WI38 (cell line): ENCODE data around the gene CEP85.
"Not testable (repeated sequence)": the region's sequence is repeated elsewhere in the genome, so short reads cannot be mapped to it uniquely, and the experiment has no call there.

Experiments used
- H3K4me3 ChIP-seq: 2 replicates; pipeline ENCODE4 v1.5.1; 2011; ENCODE audit warnings: low read depth, mild to moderate bottlenecking, control low read depth, low read length
- TF ChIP-seq, protein P1 (sequence below): IDR thresholded peaks from 2 replicates; pipeline ENCODE4 v1.5.1; 2012; ENCODE audit warnings: low read depth, mild to moderate bottlenecking, control low read depth, low read length

CEP85 gene

DNA sequence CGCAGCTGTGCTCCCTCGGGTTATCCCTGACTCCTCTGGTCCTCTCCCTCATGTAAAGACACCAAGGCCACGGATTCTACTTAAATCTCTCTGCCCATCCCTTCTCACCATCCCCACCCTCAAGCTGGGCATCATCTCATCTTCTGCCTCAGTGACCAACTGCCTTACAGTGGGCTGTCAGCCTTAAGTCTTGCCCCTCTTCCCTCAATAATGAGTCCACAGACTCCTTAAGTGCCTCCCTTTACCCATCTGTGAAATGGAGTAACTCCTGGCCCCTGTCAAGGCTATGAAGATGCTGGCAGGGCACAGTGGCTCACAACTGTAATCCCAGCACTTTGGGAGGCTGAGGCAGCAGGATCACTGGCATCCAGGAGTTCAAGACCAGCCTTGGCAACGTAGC is 57.9 kb downstream of the CEP85 start:
- no peak overlapping the region for H3K4me3 ChIP-seq
- TF ChIP-seq, protein P1, sequence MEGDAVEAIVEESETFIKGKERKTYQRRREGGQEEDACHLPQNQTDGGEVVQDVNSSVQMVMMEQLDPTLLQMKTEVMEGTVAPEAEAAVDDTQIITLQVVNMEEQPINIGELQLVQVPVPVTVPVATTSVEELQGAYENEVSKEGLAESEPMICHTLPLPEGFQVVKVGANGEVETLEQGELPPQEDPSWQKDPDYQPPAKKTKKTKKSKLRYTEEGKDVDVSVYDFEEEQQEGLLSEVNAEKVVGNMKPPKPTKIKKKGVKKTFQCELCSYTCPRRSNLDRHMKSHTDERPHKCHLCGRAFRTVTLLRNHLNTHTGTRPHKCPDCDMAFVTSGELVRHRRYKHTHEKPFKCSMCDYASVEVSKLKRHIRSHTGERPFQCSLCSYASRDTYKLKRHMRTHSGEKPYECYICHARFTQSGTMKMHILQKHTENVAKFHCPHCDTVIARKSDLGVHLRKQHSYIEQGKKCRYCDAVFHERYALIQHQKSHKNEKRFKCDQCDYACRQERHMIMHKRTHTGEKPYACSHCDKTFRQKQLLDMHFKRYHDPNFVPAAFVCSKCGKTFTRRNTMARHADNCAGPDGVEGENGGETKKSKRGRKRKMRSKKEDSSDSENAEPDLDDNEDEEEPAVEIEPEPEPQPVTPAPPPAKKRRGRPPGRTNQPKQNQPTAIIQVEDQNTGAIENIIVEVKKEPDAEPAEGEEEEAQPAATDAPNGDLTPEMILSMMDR, result no peak

GRCh38 chr1:26292735-26293134 is 58.7 kb downstream of the CEP85 start:
- not testable (repeated sequence) for H3K4me3 ChIP-seq

DNA sequence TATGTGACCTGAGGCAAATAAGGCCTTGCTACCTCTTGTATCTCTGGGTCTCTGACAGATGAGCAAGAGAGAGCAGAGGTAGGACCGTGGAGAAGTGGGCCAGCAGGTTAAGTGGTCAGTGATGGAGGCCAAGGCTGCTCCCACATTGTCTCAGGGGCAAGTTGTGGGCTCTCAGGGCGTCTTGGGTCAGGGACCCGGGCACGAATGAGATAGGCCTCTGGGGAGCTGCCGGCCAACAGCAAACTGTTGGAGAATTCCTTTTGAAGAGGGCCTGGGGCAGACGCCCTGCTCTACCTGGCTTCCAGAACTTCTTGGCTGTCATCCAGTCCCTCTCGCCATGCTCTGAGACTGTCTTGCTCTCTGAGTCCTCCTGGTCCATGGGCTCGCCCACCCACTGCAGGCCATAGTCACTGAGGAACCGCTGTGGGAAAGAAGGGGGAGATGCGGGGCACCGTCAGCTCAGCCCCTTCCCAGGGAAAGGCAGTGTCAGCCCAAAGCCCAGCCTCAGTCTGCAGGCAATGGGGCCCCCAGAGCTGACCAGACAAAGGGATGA is 60.0 kb downstream of the CEP85 start:
- TF ChIP-seq, protein P1, result no peak
- H3K4me3 ChIP-seq, result no peak overlapping the region

- TF ChIP-seq, protein P1, result no peak
- no peak overlapping the region for H3K4me3 ChIP-seq
Measured at GRCh38 chr1:26295194-26296138, 61.5 kb downstream of the CEP85 start.

DNA sequence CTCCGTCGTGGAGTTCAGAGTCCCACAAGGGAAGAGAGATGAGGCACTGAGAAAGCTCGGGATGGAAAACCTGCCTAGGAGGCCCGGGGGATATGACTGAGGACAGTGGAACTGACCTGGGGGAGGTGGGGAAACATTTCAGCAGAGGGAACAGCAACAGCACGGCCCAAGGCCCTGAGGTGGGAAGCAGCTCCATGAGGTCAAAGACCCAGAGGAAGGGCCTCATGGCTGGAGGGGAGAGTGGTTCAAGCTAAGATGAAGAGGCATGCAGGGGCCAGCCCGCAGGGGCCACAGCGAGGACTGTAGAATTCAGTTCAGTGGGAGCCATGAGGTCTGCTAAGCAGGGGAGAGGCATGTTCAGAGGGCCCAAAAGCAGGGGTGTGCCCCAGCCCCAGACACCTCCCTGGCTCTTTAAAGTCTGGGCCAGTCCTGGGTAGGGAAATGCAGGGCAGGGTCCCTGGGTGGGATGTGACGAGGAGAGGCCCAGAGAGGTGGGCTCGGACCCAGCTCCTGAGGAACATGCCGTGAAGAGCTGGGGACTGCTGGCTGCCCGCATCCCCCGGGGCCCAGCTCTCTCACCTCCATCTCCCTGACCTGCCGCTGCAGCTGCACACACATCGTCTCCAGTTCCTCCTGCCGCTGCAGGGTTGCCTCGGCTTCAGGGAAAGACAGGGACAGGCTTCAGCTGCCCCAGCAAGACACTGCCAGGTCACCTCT is 62.5 kb downstream of the CEP85 start:
- H3K4me3 ChIP-seq, result no peak overlapping the region
- TF ChIP-seq, protein P1, result no peak

DNA sequence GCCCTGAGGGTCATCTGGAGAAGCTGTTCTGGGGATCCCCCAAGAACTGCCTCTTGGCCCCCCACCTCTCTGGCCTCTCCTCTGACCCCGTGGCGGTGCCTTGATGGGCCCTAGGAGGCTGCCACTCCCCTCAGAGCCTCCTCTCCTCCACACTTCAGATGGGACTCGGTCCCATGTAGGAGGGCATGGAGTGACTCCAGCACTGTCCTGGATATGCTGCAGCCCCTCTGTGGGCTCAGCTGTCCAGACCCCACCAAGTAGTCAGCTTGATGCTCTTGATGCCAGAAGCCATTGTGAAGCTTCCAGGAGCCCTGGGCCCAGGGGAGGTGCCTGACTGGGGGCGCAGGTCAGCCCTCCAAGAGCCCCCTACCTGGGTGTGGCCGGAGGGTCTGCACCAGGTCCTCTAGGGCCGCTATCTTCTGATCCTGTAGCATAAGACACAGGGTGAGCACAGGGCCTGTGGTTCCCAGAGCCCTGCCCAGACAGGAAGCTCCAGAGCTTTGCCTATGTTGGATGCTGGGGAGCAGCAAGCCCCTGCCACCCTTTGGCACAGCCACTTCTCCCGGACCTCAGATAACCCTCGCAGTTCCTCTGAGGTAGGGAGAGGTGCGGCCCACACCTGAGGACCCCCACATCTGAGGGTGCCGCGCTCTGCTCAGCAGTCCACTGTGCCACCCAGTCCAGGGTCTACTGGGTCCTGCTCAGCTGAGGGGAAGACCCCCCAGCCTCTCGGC is 63.2 kb downstream of the CEP85 start:
- no peak overlapping the region for H3K4me3 ChIP-seq
- TF ChIP-seq, protein P1, result no peak

DNA sequence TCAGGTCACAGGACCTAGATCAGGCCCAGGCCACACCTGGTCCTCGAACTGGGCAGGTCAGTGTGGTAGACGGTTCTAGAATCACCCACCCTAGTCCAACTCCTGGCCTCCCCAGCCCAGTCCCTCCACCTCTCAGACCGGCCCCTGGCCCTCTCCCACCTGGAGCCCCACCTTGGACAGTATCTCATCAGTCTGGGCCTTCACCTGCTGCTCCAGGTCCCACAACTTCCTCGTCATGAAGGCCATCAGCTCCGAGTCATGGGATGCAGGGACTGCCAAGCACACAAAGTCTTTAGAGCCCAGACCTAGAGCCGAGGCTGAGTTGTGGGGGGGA is 63.8 kb downstream of the CEP85 start:
- TF ChIP-seq, protein P1, result no peak
- no peak overlapping the region for H3K4me3 ChIP-seq
